HG02870 (cell line): Measurements from ENCODE around the gene KLHL29.

Experiments used
- ATAC-seq: cut with Tn5 transposase; IDR thresholded peaks from one replicate; pipeline ENCODE4 v1.9.1; 2021; ENCODE audit warnings: mild to moderate bottlenecking, moderate library complexity; ENCODE audit not compliant: unreplicated experiment

KLHL29 gene

GRCh38 chr2:23586741-23587306 is 201.8 kb downstream of the KLHL29 start:
- no peak for ATAC-seq

GRCh38 chr2:23587341-23587880 is 202.4 kb downstream of the KLHL29 start:
- no peak for ATAC-seq

- no peak for ATAC-seq
These were observed 203.1 kb downstream of the KLHL29 start for GRCh38 chr2:23588106-23588505.

DNA sequence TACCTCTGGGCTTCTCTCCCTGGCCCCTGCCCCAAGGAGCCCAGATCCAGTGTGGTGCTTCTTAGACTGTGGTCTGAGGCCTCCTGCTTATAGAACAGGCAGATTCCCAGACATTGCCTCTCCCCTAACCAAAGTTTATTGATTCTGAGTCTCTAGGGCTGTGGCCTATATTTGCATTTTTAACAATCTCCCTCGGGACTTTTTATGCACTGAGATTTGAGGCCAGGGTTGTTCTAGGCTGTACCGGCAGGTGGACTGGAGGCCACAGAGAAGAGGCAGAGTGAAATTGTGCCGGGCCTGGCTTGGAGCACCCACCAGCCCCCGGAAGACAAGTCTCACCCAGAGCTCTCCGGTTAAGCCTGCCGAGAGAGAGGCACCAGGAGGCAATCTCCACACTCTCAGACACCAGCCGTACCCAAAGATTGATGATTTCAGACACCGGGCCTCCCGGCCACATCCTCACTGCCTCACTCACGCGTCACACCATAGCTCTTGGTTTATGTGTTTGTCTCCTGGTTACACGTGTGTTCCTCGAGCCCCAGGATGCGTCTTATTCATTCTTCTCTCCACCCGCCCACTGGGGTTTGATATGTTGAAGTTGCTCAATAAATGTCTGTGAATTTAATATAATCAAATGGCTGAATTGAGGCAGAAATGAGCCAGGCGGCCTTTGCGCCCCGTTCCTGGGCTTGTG is 203.7 kb downstream of the KLHL29 start:
- no peak for ATAC-seq

DNA sequence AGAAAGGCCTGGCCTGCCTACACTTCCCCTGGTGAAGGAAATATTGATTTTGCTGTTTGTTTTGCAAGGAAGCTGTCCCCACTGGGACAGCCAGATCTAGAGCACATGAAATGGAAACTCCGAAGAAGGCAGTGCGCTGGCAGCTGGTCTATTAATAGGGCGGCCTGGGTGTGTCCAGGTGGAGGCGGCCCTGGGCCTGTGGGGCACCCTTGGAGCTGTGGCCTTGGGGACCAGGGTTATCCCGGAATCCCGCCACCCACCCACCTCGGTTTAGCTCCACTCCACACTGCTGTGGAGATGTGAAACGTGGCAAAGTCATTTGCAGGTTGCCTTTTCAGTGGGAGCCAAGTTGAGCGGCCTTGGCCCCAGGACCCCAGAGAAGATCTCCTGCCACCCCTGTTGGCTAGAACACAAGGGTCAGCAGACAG is 204.3 kb downstream of the KLHL29 start:
- no peak for ATAC-seq

GRCh38 chr2:23589739-23590138 is 204.8 kb downstream of the KLHL29 start:
- ATAC-seq, result no peak

DNA sequence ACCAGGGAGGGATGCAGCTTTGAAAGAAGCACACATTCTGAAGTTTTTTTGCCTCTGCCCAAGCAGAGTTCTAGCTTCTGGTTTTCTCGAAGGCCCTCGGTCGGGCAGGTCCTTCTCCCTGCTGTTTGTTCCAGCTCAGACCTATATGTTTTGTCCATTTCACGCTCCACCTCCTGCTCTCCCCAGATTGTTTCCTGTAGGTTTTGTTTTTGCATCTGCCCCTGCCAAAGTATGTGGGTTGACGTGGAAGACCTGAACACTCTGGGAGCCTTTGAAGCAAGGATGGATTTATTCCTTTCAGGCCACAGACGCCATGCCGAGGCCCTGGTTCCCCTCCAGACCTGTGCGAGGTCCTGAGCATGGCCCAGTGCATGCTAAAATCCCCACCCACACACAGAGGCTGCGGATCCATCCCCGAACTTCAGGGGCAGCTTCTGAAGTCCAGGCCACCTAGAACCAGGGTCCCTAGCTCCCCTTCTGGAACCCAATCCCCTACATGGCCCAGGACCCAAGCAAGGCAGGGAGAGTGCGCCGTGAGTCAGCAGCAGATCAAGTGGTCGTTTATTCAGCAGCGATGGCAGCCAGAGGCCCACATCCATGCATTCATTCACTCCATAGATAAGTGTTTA is 205.4 kb downstream of the KLHL29 start:
- ATAC-seq, result no peak

DNA sequence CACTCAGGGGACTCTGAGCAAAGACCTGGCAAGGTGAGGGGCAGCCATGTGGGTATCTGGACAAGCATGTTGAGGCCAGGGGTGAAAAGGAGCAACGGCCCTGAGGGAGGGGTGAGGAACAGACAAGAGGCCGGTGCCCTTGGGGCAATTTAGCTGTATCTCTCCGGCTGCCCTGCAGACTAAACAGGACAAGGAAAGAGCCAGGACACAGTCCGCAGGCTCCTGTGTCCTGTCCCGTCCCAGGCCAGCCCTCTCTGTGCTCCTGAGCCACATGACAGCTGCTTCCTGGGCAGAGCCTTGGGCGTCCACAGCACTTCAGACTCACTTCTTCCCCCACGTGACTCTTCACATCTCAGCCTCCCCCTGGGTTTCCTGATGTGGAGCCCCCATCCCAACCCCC is 206.1 kb downstream of the KLHL29 start:
- no peak for ATAC-seq

DNA sequence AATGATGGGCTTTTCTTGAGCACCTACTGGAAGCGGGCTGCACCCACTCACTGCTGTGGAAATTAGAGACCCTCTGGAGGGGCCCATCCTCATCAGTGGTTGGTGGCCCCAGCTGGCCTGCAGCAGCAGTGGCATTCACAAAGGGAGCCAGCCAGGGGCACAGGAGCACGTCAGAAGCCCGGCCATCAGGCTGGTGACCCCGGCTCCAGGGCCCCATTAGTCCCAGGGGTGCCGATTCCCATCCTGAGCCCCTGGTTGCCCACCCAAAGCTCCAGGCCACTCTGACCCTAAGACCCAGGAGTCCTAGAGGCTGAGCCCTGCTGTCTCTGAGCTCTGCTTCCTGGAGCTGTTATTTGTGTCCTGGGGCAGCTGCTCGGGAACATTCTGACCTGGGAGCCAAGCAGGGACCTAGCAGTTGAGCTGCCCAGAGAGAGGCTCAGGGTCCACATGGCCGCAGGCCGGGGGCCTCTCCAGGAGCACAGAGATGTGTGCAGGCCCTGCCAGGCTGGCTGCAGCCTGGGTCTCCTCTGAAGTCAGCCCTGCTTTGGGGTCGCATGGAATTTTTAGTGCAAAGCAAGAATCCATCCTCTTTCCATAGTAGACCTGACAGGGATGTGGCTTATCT is 207.2 kb downstream of the KLHL29 start:
- ATAC-seq, result no peak

- ATAC-seq, result no peak
These were observed 208.1 kb downstream of the KLHL29 start for GRCh38 chr2:23592898-23593751.

DNA sequence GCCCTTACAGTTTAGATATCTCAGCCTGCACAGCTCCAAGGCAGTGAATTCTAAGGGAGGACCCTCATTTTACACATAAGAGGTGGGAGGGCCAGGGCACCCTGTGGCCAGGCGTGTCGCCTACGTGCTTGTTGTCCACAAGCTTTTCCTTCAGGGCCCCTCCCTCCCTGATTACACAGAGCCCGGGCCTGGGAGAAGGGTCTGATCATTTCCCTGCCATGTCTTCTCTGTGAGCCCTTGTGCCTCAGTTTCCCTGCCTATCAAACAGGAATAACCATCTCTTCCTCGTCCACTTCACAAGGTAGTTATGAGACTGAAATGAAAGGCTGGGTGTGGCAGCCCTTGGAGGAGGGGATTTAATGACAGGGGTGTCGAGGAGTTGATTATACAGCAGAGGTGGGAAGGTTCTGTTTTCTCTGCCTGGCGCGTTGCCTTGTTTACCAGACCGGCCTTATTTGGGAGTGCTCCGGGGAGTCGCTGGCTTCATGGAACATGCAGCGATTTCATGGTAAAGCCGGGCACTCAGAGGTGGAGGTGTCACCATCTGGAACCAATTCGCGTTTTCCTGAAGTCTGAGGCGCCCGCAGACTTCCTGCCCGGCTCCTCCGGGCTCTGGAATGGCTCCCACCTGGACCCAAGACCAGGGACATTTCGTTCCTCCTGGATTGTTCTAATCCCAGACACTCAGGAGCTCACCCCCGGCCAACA is 208.9 kb downstream of the KLHL29 start:
- ATAC-seq, result no peak

- ATAC-seq, result no peak
These were observed 209.5 kb downstream of the KLHL29 start for GRCh38 chr2:23594460-23594825.

DNA sequence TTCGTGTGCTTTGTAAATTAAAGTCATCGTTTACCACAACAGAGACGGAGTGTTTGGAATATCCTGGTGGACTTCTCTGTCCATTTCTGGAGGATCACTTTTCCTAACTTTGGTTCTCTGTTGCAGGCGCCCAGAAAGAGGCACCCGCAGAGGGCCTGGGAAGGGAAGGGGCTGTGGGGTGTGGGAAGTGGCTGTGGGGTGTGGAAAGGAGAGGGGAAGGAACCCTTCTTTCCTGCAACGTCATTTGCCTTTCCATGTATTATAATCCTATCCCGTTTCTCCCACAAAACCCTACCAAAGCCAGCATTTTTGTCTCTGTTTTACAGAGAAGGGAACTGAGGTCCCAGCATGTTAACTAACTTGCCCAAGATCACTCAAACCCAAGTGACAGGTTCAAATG is 210.0 kb downstream of the KLHL29 start:
- ATAC-seq, result no peak

GRCh38 chr2:23595601-23596251 is 210.7 kb downstream of the KLHL29 start:
- no peak for ATAC-seq

DNA sequence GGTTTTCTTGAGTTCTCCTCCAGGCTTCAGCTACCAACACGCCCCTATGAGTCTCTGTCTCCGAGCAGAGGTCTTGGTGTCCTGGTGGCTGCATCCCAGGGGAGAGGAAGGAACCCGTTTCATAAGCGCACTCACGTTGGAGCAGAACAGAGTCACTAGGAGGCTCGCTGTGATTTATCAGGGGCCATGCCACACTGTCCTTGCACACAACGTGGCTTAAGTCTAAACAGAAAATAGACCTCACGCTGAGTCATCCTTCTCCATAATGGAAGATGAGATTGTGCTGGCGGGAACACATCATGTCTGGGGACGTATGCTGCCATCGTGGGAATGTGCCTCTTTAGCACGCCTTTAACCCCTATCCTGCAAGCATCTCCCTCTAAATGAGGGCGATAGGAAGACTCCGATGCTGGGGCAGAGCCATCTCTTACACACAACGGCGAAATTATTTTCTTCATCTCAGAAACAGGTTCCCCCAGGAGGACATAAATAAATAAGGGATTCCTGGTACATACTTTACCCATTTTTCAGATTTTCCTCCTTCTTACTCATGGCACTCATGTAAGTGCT is 211.4 kb downstream of the KLHL29 start:
- no peak for ATAC-seq

GRCh38 chr2:23597687-23598086 is 212.7 kb downstream of the KLHL29 start:
- ATAC-seq, result no peak

DNA sequence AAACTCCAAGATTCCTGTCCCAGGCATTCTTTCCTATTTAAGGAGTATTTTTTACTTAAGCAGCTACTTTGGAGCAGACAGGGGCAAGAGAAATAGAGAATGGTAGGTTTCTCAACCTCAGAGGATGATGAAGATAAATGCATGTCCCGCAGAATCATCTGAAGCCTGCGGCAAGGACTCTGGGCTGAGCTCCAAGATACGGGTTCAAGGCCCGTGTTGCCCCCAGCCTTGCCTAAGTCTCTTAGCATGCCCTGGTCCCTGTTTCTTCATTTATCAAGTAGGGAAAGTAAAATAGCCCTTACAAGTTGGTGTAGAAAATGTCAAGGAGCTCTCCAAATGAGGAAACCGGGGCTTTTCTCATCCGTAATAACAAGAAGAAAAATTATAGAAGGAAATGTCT is 214.0 kb downstream of the KLHL29 start:
- no peak for ATAC-seq

DNA sequence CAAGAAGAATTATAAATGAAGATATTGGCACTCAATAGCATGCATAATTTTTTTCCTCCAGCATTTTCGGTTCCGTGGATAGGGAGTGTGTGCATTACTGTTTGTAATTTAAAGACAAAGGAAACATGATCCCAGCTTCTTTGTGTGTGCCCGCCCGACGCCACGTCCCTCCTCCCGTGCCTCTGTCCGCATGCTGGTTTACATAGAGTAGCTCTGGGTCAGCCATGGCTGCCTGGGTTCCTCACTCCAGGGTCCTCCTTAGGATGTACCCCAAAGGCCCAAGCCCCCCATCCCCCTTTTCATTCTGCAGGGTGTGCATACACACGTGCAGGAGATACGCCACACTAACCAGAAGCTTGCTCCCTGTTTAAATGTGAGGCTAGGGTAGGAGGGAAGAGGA is 214.7 kb downstream of the KLHL29 start:
- ATAC-seq, result no peak

DNA sequence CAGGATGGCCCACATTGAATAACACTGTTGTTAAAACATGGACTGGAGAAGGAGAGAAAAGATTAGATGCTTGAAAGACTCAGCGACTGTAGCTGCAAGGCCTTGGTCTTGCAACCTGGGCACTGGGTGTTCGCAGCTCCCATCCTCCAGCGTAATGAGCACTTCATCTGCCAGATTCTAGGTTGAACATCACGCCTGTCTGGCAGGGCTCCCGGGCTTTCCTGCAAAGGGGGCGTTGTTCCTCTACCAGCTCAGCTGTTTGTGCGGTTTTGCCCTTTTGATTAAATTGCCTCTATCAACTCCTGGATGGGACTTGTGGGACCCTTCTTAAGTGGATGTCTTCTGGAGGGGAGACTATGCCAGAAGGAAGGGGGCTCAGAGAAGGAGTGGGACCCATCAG is 215.4 kb downstream of the KLHL29 start:
- ATAC-seq, result no peak
